CD4-positive, CD25-positive, alpha-beta regulatory T cell (primary cell): ENCODE measurements around the gene PPP6R2. TPM values are rescaled to one million over a fixed set of nuclear protein-coding genes. Genes with fewer than 3 reads are reported as not detected.

Source experiments
- ATAC-seq, 2 donors: fragments of 150-1000 bp; cut with Tn5 transposase; one replicate each; pipeline ENCODE4 v1.10.0; 2021; ENCODE audit warnings: low read depth in 2 of 2, moderate number of reproducible peaks in 2 of 2, moderate library complexity in 1 of 2
- DNase-seq, 3 donors: peaks; one replicate each; pipeline versions ENCODE4 v3.0.0 to v3.0.0-alpha.2; 2012 to 2022; ENCODE audit warnings: mixed read lengths in 1 of 3
- H3K27ac ChIP-seq: one replicate; pipeline ENCODE4 v1.7.0; 2013; ENCODE audit warnings: mild to moderate bottlenecking, low read length; ENCODE audit not compliant: insufficient read depth, poor library complexity, severe bottlenecking
- H3K27me3 ChIP-seq: one replicate; pipeline ENCODE4 v1.7.0; 2013; ENCODE audit warnings: low read length; ENCODE audit not compliant: control insufficient read depth, insufficient read depth
- H3K36me3 ChIP-seq: one replicate; pipeline ENCODE4 v1.7.0; 2013; ENCODE audit warnings: mild to moderate bottlenecking, low read length, moderate library complexity; ENCODE audit not compliant: control insufficient read depth, insufficient read depth
- H3K4me1 ChIP-seq: 2 replicates; pipeline ENCODE4 v1.7.0; 2013; ENCODE audit warnings: mild to moderate bottlenecking, low read length; ENCODE audit not compliant: insufficient read depth, control insufficient read depth, poor library complexity, severe bottlenecking
- H3K4me3 ChIP-seq: one replicate; pipeline ENCODE4 v1.7.0; 2013; ENCODE audit warnings: low read depth, mild to moderate bottlenecking, low read length, moderate library complexity
- H3K9me3 ChIP-seq, 2 experiments: 1 replicate in 1 of 2; 2 replicates in 1 of 2; pipeline ENCODE4 v1.7.0; 2013; ENCODE audit warnings: low read length in 2 of 2, mild to moderate bottlenecking in 1 of 2, moderate library complexity in 1 of 2; ENCODE audit not compliant: control insufficient read depth in 2 of 2
- H3K27ac Mint-ChIP-seq, 3 donors: one replicate each; pipeline ENCODE4 v1.8.0; 2020 to 2022; ENCODE audit warnings: mild to moderate bottlenecking in 3 of 3, mixed read lengths in 3 of 3, moderate library complexity in 2 of 3
- H3K27me3 Mint-ChIP-seq: one replicate; pipeline ENCODE4 v1.8.0; 2022; ENCODE audit warnings: mild to moderate bottlenecking, mixed read lengths
- H3K36me3 Mint-ChIP-seq: one replicate; pipeline ENCODE4 v1.8.0; 2020; ENCODE audit warnings: mixed read lengths
- H3K4me1 Mint-ChIP-seq, 4 donors: one replicate each; pipeline ENCODE4 v1.8.0; 2020 to 2022; ENCODE audit warnings: mixed read lengths in 4 of 4, mild to moderate bottlenecking in 1 of 4
- H3K4me3 Mint-ChIP-seq, 4 donors: one replicate each; pipeline ENCODE4 v1.8.0; 2020 to 2022; ENCODE audit warnings: mild to moderate bottlenecking in 4 of 4, mixed read lengths in 4 of 4, moderate library complexity in 3 of 4
- H3K9me3 Mint-ChIP-seq, 7 donors: one replicate each; pipeline ENCODE4 v1.8.0; 2020 to 2022; ENCODE audit warnings: mixed read lengths in 7 of 7, mild to moderate bottlenecking in 3 of 7, moderate library complexity in 2 of 7
- polyA plus RNA-seq, 4 donors: library from polyadenylated mRNA; unstranded; fragments of 300-500 nt; fragmentation: Illumina TruSeq; gene quantifications; one replicate each; pipeline ENCODE4 v1.2.3, GENCODE V29; 2021
- total RNA-seq: library from RNA; stranded (reverse); gene quantifications from one replicate; pipeline ENCODE4 v1.2.3, GENCODE V29; 2022

The PPP6R2 gene
- total and polyA plus RNA-seq, 5 donors from 2014 or later: 15.9 to 85.7 (median 17.6) TPM

- Mint-ChIP-seq H3K4me3 (no peak overlapping the region), H3K4me1 (peaks cover 0 to 11% (median 5%) of the 10 kb centered on the region in 4 donors), H3K27me3 (no peaks in the 10 kb centered on the region), H3K36me3 (no peaks in the 10 kb centered on the region), H3K9me3 (no peaks in the 10 kb centered on the region), H3K27ac (no peak overlapping the region)
- no peaks in the 10 kb centered on the region for H3K27me3 ChIP-seq
- H3K4me1 ChIP-seq: peaks cover 8% of the 10 kb centered on the region
- no peak overlapping the region for H3K4me3 ChIP-seq
- peaks cover 2% of the 10 kb centered on the region for H3K36me3 ChIP-seq
- ATAC-seq: no peak
- no peak for DNase-seq
- H3K9me3 ChIP-seq: no peaks in the 10 kb centered on the region
- H3K27ac ChIP-seq: no peak overlapping the region
Observed at GRCh38 chr22:50337262-50338041, 5.7 kb upstream of the PPP6R2 start.

- no peaks in the 10 kb centered on the region for H3K27me3 Mint-ChIP-seq
- H3K4me1 Mint-ChIP-seq: peaks cover 0 to 12% (median 7%) of the 10 kb centered on the region in 4 donors
- H3K36me3 Mint-ChIP-seq: no peaks in the 10 kb centered on the region
- Histone ChIP-seq H3K27me3 (no peaks in the 10 kb centered on the region), H3K36me3 (peaks cover 2% of the 10 kb centered on the region), H3K27ac (no peak overlapping the region), H3K4me3 (no peak overlapping the region), H3K9me3 (no peaks in the 10 kb centered on the region), H3K4me1 (peaks cover 14% of the 10 kb centered on the region)
- ATAC-seq (no peak), DNase-seq (no peak)
- H3K9me3 Mint-ChIP-seq: no peaks in the 10 kb centered on the region
- no peak overlapping the region for H3K4me3 Mint-ChIP-seq
- no peak overlapping the region for H3K27ac Mint-ChIP-seq
Observed at GRCh38 chr22:50338042-50338573, 5.0 kb upstream of the PPP6R2 start.

- H3K4me3 Mint-ChIP-seq: no peak overlapping the region
- Histone ChIP-seq H3K27me3 (no peaks in the 10 kb centered on the region), H3K9me3 (no peaks in the 10 kb centered on the region), H3K4me1 (peaks cover 14% of the 10 kb centered on the region), H3K27ac (no peak overlapping the region), H3K36me3 (peaks cover 2% of the 10 kb centered on the region), H3K4me3 (no peak overlapping the region)
- DNase-seq (no peak), ATAC-seq (no peak)
- no peaks in the 10 kb centered on the region for H3K9me3 Mint-ChIP-seq
- no peaks in the 10 kb centered on the region for H3K27me3 Mint-ChIP-seq
- H3K36me3 Mint-ChIP-seq: no peaks in the 10 kb centered on the region
- H3K27ac Mint-ChIP-seq: no peak overlapping the region
- peaks cover 0 to 12% (median 7%) of the 10 kb centered on the region in 4 donors for H3K4me1 Mint-ChIP-seq
Observed at GRCh38 chr22:50338860-50339462, 4.2 kb upstream of the PPP6R2 start.

- Histone ChIP-seq H3K36me3 (peaks cover 2% of the 10 kb centered on the region), H3K4me3 (no peak overlapping the region), H3K27ac (peak overlapping the region; percentile 18), H3K4me1 (peaks cover 14% of the 10 kb centered on the region), H3K9me3 (no peaks in the 10 kb centered on the region), H3K27me3 (no peaks in the 10 kb centered on the region)
- no peak overlapping the region for H3K27ac Mint-ChIP-seq
- no peaks in the 10 kb centered on the region for H3K36me3 Mint-ChIP-seq
- DNase-seq (no peak), ATAC-seq (no peak)
- H3K27me3 Mint-ChIP-seq: no peaks in the 10 kb centered on the region
- no peak overlapping the region for H3K4me3 Mint-ChIP-seq
- no peaks in the 10 kb centered on the region for H3K9me3 Mint-ChIP-seq
- peaks cover 0 to 12% (median 7%) of the 10 kb centered on the region in 4 donors for H3K4me1 Mint-ChIP-seq
Observed at GRCh38 chr22:50339945-50340879, 2.9 kb upstream of the PPP6R2 start.

GRCh38 chr22:50341977-50342650, 1.0 kb upstream of the PPP6R2 start:
- H3K4me1 Mint-ChIP-seq: peaks cover 0 to 12% (median 7%) of the 10 kb centered on the region in 4 donors
- H3K4me3 Mint-ChIP-seq: peak overlapping the region; percentile 90 to 98 (median 92)
- peaks cover 2% of the 10 kb centered on the region for H3K36me3 ChIP-seq
- peak overlapping the region; percentile 83 to 95 (median 95) for H3K27ac Mint-ChIP-seq
- peak overlapping the region; percentile 91 for H3K27ac ChIP-seq
- no peaks in the 10 kb centered on the region for H3K9me3 ChIP-seq
- DNase-seq: peak; percentile 79 to 88 (median 87)
- ATAC-seq: peak; percentile 59 to 62
- no peaks in the 10 kb centered on the region for H3K36me3 Mint-ChIP-seq
- H3K27me3 ChIP-seq: no peaks in the 10 kb centered on the region
- H3K4me3 ChIP-seq: peak overlapping the region; percentile 83
- peaks cover 28% of the 10 kb centered on the region for H3K4me1 ChIP-seq
- H3K9me3 Mint-ChIP-seq: no peaks in the 10 kb centered on the region
- H3K27me3 Mint-ChIP-seq: no peaks in the 10 kb centered on the region

- Histone ChIP-seq H3K4me1 (peaks cover 35% of the 10 kb centered on the region), H3K9me3 (no peaks in the 10 kb centered on the region), H3K27me3 (no peaks in the 10 kb centered on the region), H3K27ac (peak overlapping the region; percentile 91), H3K4me3 (no peak overlapping the region), H3K36me3 (peaks cover 2% of the 10 kb centered on the region)
- H3K4me1 Mint-ChIP-seq: peaks cover 0 to 12% (median 7%) of the 10 kb centered on the region in 4 donors
- DNase-seq (no peak), ATAC-seq (peak in 1 of 2 donors; percentile 4)
- H3K36me3 Mint-ChIP-seq: no peaks in the 10 kb centered on the region
- no peak overlapping the region for H3K27ac Mint-ChIP-seq
- no peaks in the 10 kb centered on the region for H3K9me3 Mint-ChIP-seq
- H3K27me3 Mint-ChIP-seq: no peaks in the 10 kb centered on the region
- H3K4me3 Mint-ChIP-seq: no peak overlapping the region
Observed at GRCh38 chr22:50343541-50343935, 411 bp downstream of the PPP6R2 start.

- H3K36me3 Mint-ChIP-seq: no peaks in the 10 kb centered on the region
- peak overlapping the region; percentile 23 for H3K27ac ChIP-seq
- no peaks in the 10 kb centered on the region for H3K36me3 ChIP-seq
- peaks cover 35% of the 10 kb centered on the region for H3K4me1 ChIP-seq
- no peaks in the 10 kb centered on the region for H3K27me3 ChIP-seq
- no peaks in the 10 kb centered on the region for H3K27me3 Mint-ChIP-seq
- DNase-seq (no peak), ATAC-seq (no peak)
- no peak overlapping the region for H3K4me3 ChIP-seq
- H3K4me3 Mint-ChIP-seq: peak overlapping the region in 1 of 4 donors; percentile 16
- H3K27ac Mint-ChIP-seq: no peak overlapping the region
- peaks cover 0 to 8% (median 7%) of the 10 kb centered on the region in 4 donors for H3K4me1 Mint-ChIP-seq
- no peaks in the 10 kb centered on the region for H3K9me3 ChIP-seq
- H3K9me3 Mint-ChIP-seq: no peaks in the 10 kb centered on the region
Observed at GRCh38 chr22:50346470-50346869, 3.3 kb downstream of the PPP6R2 start.
